Naive thymus-derived CD8-positive, alpha-beta T cell (primary cell): ENCODE results near the gene DLG2. TPM values are rescaled to one million over a fixed set of nuclear protein-coding genes. Genes with fewer than 3 reads are reported as not detected.
"Not testable (repeated sequence)": the region's sequence is repeated elsewhere in the genome, so short reads cannot be mapped to it uniquely, and the experiment has no call there.

Experiments used
- ATAC-seq, 2 donors: fragments of 150-1000 bp; cut with Tn5 transposase in 1 of 2; sonication (Bioruptor Pico), chemical (Tn5 transposase) in 1 of 2; 1 replicate in 1 of 2; 2 replicates in 1 of 2; pipeline ENCODE4 v1.10.0; 2021; ENCODE audit warnings: mild to moderate bottlenecking in 2 of 2, moderate library complexity in 2 of 2
- POLR2A ChIA-PET: fragments of 350-600 bp; sonication (Branson Sonifier 250); formaldehyde crosslinking; loops from one replicate; lab custom pipeline; 2021; ENCODE audit warnings: antibody characterized with exemption; lab: Charles Lee
- DNase-seq, 10 donors: peaks; one replicate each; pipeline versions ENCODE4 v3.0.0 to v3.0.0-alpha.2; 2020 to 2022
- H3K27ac Mint-ChIP-seq, 10 donors: one replicate each; pipeline ENCODE4 v1.8.0; 2020 to 2022; ENCODE audit warnings: mild to moderate bottlenecking in 10 of 10, mixed read lengths in 10 of 10, moderate library complexity in 4 of 10, inconsistent platforms in 1 of 10
- H3K27me3 Mint-ChIP-seq, 5 donors: one replicate each; pipeline ENCODE4 v1.8.0; 2021 to 2022; ENCODE audit warnings: mixed read lengths in 5 of 5
- H3K36me3 Mint-ChIP-seq, 3 donors: one replicate each; pipeline ENCODE4 v1.8.0; 2020 to 2022; ENCODE audit warnings: mixed read lengths in 3 of 3, mild to moderate bottlenecking in 2 of 3, inconsistent platforms in 1 of 3
- H3K4me1 Mint-ChIP-seq, 4 donors: one replicate each; pipeline ENCODE4 v1.8.0; 2021 to 2022; ENCODE audit warnings: mixed read lengths in 4 of 4
- H3K4me3 Mint-ChIP-seq, 10 donors: one replicate each; pipeline ENCODE4 v1.8.0; 2020 to 2022; ENCODE audit warnings: mild to moderate bottlenecking in 10 of 10, mixed read lengths in 10 of 10, moderate library complexity in 6 of 10, inconsistent platforms in 1 of 10
- H3K9me3 Mint-ChIP-seq, 9 donors: one replicate each; pipeline ENCODE4 v1.8.0; 2020 to 2022; ENCODE audit warnings: mixed read lengths in 9 of 9, mild to moderate bottlenecking in 3 of 9, inconsistent platforms in 1 of 9, moderate library complexity in 1 of 9
- polyA plus RNA-seq, 3 donors: library from polyadenylated mRNA; unstranded; fragments of 300-500 nt; fragmentation: Illumina TruSeq; gene quantifications; one replicate each; pipeline ENCODE4 v1.2.3, GENCODE V29; 2021
- total RNA-seq, 8 experiments: library from RNA in 2 of 8; stranded (reverse) in 2 of 8; gene quantifications; one replicate each; pipeline ENCODE4 v1.2.3 and lab custom pipeline; 2021 to 2026

Gene DLG2
- total and polyA plus RNA-seq, 5 experiments from 2014 or later: 0.86 to 6.2 (median 2.5) TPM

GRCh38 chr11:85406841-85407240, 220.3 kb downstream of the DLG2 start:
- no peaks in the 10 kb centered on the region for H3K4me1 Mint-ChIP-seq
- no peak overlapping the region for H3K27ac Mint-ChIP-seq
- no peaks in the 10 kb centered on the region for H3K27me3 Mint-ChIP-seq
- POLR2A ChIA-PET: no interaction called here
- no peak overlapping the region for H3K4me3 Mint-ChIP-seq
- H3K9me3 Mint-ChIP-seq: peaks cover 14 to 90% (median 42%) of the 10 kb centered on the region in 9 donors
- DNase-seq (no peak), ATAC-seq (no peak)
- peaks cover 0 to 30% (median 0%) of the 10 kb centered on the region in 3 donors for H3K36me3 Mint-ChIP-seq

- Mint-ChIP-seq H3K36me3 (peaks cover 0 to 26% (median 0%) of the 10 kb centered on the region in 3 donors), H3K27me3 (no peaks in the 10 kb centered on the region), H3K27ac (no peak overlapping the region), H3K4me3 (no peak overlapping the region), H3K4me1 (no peaks in the 10 kb centered on the region), H3K9me3 (peaks cover 15 to 90% (median 43%) of the 10 kb centered on the region in 9 donors)
- no peak for DNase-seq
- POLR2A ChIA-PET: no interaction called here
- no peak for ATAC-seq
Measured at GRCh38 chr11:85406316-85406715, 220.8 kb downstream of the DLG2 start.

GRCh38 chr11:85395515-85396055, 231.6 kb downstream of the DLG2 start:
- H3K36me3 Mint-ChIP-seq: peaks cover 0 to 49% (median 6%) of the 10 kb centered on the region in 3 donors
- peaks cover 19 to 81% (median 60%) of the 10 kb centered on the region in 9 donors for H3K9me3 Mint-ChIP-seq
- H3K4me1 Mint-ChIP-seq, H3K27me3 Mint-ChIP-seq, DNase-seq, H3K27ac Mint-ChIP-seq, POLR2A ChIA-PET, ATAC-seq, H3K4me3 Mint-ChIP-seq: not testable (repeated sequence)

- ATAC-seq: no peak
- no peak for DNase-seq
- Mint-ChIP-seq H3K4me3 (no peak overlapping the region), H3K36me3 (peaks cover 0 to 58% (median 7%) of the 10 kb centered on the region in 3 donors), H3K27ac (no peak overlapping the region), H3K27me3 (no peaks in the 10 kb centered on the region), H3K9me3 (peaks cover 22 to 91% (median 69%) of the 10 kb centered on the region in 9 donors), H3K4me1 (peaks cover 0 to 3% (median 0%) of the 10 kb centered on the region in 4 donors)
- POLR2A ChIA-PET: no interaction called here
Measured at GRCh38 chr11:85394283-85394682, 232.9 kb downstream of the DLG2 start.

GRCh38 chr11:85391141-85391540, 236.0 kb downstream of the DLG2 start:
- Mint-ChIP-seq H3K27ac (no peak overlapping the region), H3K9me3 (peaks cover 15 to 90% (median 56%) of the 10 kb centered on the region in 9 donors), H3K36me3 (peaks cover 0 to 50% (median 6%) of the 10 kb centered on the region in 3 donors), H3K4me1 (no peaks in the 10 kb centered on the region), H3K27me3 (no peaks in the 10 kb centered on the region), H3K4me3 (no peak overlapping the region)
- no peak for ATAC-seq
- POLR2A ChIA-PET: no interaction called here
- no peak for DNase-seq

GRCh38 chr11:85385547-85385946, 241.6 kb downstream of the DLG2 start:
- Mint-ChIP-seq H3K9me3 (peaks cover 19 to 90% (median 51%) of the 10 kb centered on the region in 9 donors), H3K4me1 (no peaks in the 10 kb centered on the region), H3K4me3 (no peak overlapping the region), H3K27me3 (no peaks in the 10 kb centered on the region), H3K27ac (no peak overlapping the region), H3K36me3 (peaks cover 0 to 51% (median 6%) of the 10 kb centered on the region in 3 donors)
- no peak for ATAC-seq
- POLR2A ChIA-PET: no interaction called here
- DNase-seq: no peak

GRCh38 chr11:85385111-85385510, 242.0 kb downstream of the DLG2 start:
- Mint-ChIP-seq H3K27me3 (no peaks in the 10 kb centered on the region), H3K4me3 (no peak overlapping the region), H3K36me3 (peaks cover 0 to 48% (median 6%) of the 10 kb centered on the region in 3 donors), H3K4me1 (no peaks in the 10 kb centered on the region), H3K27ac (no peak overlapping the region), H3K9me3 (peaks cover 19 to 90% (median 50%) of the 10 kb centered on the region in 9 donors)
- POLR2A ChIA-PET: no interaction called here
- no peak for ATAC-seq
- no peak for DNase-seq

- no peaks in the 10 kb centered on the region for H3K4me1 Mint-ChIP-seq
- ATAC-seq (no peak), DNase-seq (no peak)
- no peak overlapping the region for H3K4me3 Mint-ChIP-seq
- POLR2A ChIA-PET: no interaction called here
- peaks cover 0 to 26% (median 5%) of the 10 kb centered on the region in 3 donors for H3K36me3 Mint-ChIP-seq
- H3K27me3 Mint-ChIP-seq: no peaks in the 10 kb centered on the region
- peaks cover 26 to 81% (median 44%) of the 10 kb centered on the region in 9 donors for H3K9me3 Mint-ChIP-seq
- H3K27ac Mint-ChIP-seq: no peak overlapping the region
Measured at GRCh38 chr11:85379066-85379465, 248.1 kb downstream of the DLG2 start.

GRCh38 chr11:85377901-85378300, 249.2 kb downstream of the DLG2 start:
- Mint-ChIP-seq H3K4me3 (no peak overlapping the region), H3K27ac (no peak overlapping the region), H3K36me3 (peaks cover under 1 to 22% (median 5%) of the 10 kb centered on the region in 3 donors), H3K27me3 (no peaks in the 10 kb centered on the region), H3K9me3 (peaks cover 20 to 80% (median 44%) of the 10 kb centered on the region in 9 donors), H3K4me1 (no peaks in the 10 kb centered on the region)
- DNase-seq (no peak), ATAC-seq (no peak)
- POLR2A ChIA-PET: no interaction called here

- no peak for ATAC-seq
- POLR2A ChIA-PET: no interaction called here
- Mint-ChIP-seq H3K9me3 (peaks cover 12 to 70% (median 30%) of the 10 kb centered on the region in 9 donors), H3K4me3 (no peak overlapping the region), H3K27me3 (no peaks in the 10 kb centered on the region), H3K36me3 (peaks cover 2 to 22% (median 2%) of the 10 kb centered on the region in 3 donors), H3K27ac (no peak overlapping the region), H3K4me1 (no peaks in the 10 kb centered on the region)
- no peak for DNase-seq
Measured at GRCh38 chr11:85359859-85360258, 267.3 kb downstream of the DLG2 start.

- Mint-ChIP-seq H3K4me3 (no peak overlapping the region), H3K27me3 (no peaks in the 10 kb centered on the region), H3K36me3 (peaks cover 2 to 23% (median 3%) of the 10 kb centered on the region in 3 donors), H3K27ac (no peak overlapping the region), H3K4me1 (no peaks in the 10 kb centered on the region), H3K9me3 (peaks cover 9 to 64% (median 32%) of the 10 kb centered on the region in 9 donors)
- POLR2A ChIA-PET: no interaction called here
- DNase-seq (no peak), ATAC-seq (no peak)
Measured at GRCh38 chr11:85355921-85356320, 271.2 kb downstream of the DLG2 start.

- H3K27ac Mint-ChIP-seq, POLR2A ChIA-PET, H3K27me3 Mint-ChIP-seq, ATAC-seq, H3K4me1 Mint-ChIP-seq, H3K4me3 Mint-ChIP-seq, DNase-seq: not testable (repeated sequence)
- peaks cover 0 to 26% (median 4%) of the 10 kb centered on the region in 3 donors for H3K36me3 Mint-ChIP-seq
- peaks cover 0 to 75% (median 42%) of the 10 kb centered on the region in 9 donors for H3K9me3 Mint-ChIP-seq
Measured at GRCh38 chr11:85349539-85349938, 277.6 kb downstream of the DLG2 start.

GRCh38 chr11:85348945-85349344, 278.2 kb downstream of the DLG2 start:
- ATAC-seq (no peak), DNase-seq (no peak)
- peaks cover 5 to 74% (median 43%) of the 10 kb centered on the region in 9 donors for H3K9me3 Mint-ChIP-seq
- H3K4me1 Mint-ChIP-seq: no peaks in the 10 kb centered on the region
- H3K27ac Mint-ChIP-seq: no peak overlapping the region
- peaks cover 0 to 26% (median 4%) of the 10 kb centered on the region in 3 donors for H3K36me3 Mint-ChIP-seq
- POLR2A ChIA-PET: no interaction called here
- H3K27me3 Mint-ChIP-seq: no peaks in the 10 kb centered on the region
- no peak overlapping the region for H3K4me3 Mint-ChIP-seq

GRCh38 chr11:85347291-85347690, 279.9 kb downstream of the DLG2 start:
- ATAC-seq (no peak), DNase-seq (no peak)
- H3K9me3 Mint-ChIP-seq: peaks cover 16 to 82% (median 46%) of the 10 kb centered on the region in 9 donors
- POLR2A ChIA-PET: no interaction called here
- no peak overlapping the region for H3K4me3 Mint-ChIP-seq
- H3K27me3 Mint-ChIP-seq: no peaks in the 10 kb centered on the region
- H3K36me3 Mint-ChIP-seq: peaks cover 0 to 30% (median 3%) of the 10 kb centered on the region in 3 donors
- H3K4me1 Mint-ChIP-seq: no peaks in the 10 kb centered on the region
- no peak overlapping the region for H3K27ac Mint-ChIP-seq
